ENCODE data around the gene RRP9.
"Not testable (repeated sequence)": the region's sequence is repeated elsewhere in the genome, so short reads cannot be mapped to it uniquely, and the experiment has no call there.

DNA sequence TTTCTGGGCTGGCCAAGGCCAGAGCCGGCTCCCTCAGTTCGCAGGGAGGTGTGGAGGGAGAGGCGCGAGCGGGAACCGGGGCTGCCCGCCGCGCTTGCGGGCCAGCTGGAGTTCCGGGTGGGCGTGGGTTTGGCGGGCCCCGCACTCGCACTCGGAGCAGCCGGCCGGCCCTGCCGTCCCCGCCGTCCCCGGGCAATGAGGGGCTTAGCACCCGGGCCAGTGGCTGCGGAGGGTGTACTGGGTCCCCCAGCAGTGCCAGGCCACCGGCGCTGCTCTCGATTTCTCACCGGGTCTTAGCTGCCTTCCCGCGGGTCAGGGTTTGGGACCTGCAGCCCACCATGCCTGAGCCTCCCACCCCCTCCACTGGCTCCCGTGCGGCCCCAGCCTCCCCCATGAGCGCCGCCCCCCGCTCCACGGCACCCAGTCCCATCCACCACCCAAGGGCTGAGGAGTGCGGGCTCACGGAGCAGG is 48.8 kb upstream of the RRP9 start:
- TF ChIP-seq, protein P1, sequence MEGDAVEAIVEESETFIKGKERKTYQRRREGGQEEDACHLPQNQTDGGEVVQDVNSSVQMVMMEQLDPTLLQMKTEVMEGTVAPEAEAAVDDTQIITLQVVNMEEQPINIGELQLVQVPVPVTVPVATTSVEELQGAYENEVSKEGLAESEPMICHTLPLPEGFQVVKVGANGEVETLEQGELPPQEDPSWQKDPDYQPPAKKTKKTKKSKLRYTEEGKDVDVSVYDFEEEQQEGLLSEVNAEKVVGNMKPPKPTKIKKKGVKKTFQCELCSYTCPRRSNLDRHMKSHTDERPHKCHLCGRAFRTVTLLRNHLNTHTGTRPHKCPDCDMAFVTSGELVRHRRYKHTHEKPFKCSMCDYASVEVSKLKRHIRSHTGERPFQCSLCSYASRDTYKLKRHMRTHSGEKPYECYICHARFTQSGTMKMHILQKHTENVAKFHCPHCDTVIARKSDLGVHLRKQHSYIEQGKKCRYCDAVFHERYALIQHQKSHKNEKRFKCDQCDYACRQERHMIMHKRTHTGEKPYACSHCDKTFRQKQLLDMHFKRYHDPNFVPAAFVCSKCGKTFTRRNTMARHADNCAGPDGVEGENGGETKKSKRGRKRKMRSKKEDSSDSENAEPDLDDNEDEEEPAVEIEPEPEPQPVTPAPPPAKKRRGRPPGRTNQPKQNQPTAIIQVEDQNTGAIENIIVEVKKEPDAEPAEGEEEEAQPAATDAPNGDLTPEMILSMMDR (IDR thresholded peaks at IDR 0.05), result not testable (repeated sequence)
- not testable (repeated sequence) for TF ChIP-seq POLR2A (IDR thresholded peaks at IDR 0.05)
